ENCODE measurements around the gene NUDT8.
"Not testable (repeated sequence)": the region's sequence is repeated elsewhere in the genome, so short reads cannot be mapped to it uniquely, and the experiment has no call there.

Gene NUDT8

GRCh38 chr11:67641338-67642172, 11.8 kb upstream of the NUDT8 start:
- no peak for DNase-seq (ENCODE audit: low read depth)

- no peak for DNase-seq (ENCODE audit: low read depth)
Measured at GRCh38 chr11:67640758-67641337, 11.1 kb upstream of the NUDT8 start.

- peak; percentile 9 for DNase-seq (ENCODE audit: low read depth)
Measured at GRCh38 chr11:67640021-67640757, 10.5 kb upstream of the NUDT8 start.

- no peak for DNase-seq (ENCODE audit: low read depth)
Measured at GRCh38 chr11:67639438-67639859, 9.7 kb upstream of the NUDT8 start, which contains the start of gene TBX10. TSS of gene TBX10 (minus strand) at chr11:67639763. CDS start at chr11:67639472, 291 bp downstream.

GRCh38 chr11:67638535-67639437, 9.0 kb upstream of the NUDT8 start:
- no peak for DNase-seq (ENCODE audit: low read depth)

GRCh38 chr11:67637441-67637840, 7.7 kb upstream of the NUDT8 start:
- not testable (repeated sequence) for DNase-seq (ENCODE audit: low read depth)

- DNase-seq (ENCODE audit: low read depth), result no peak
Measured at GRCh38 chr11:67636962-67637361, 7.2 kb upstream of the NUDT8 start.

- DNase-seq (ENCODE audit: low read depth), result no peak
Measured at GRCh38 chr11:67635231-67635521, 5.4 kb upstream of the NUDT8 start.

GRCh38 chr11:67634366-67635230, 4.9 kb upstream of the NUDT8 start:
- DNase-seq (ENCODE audit: low read depth), result no peak

GRCh38 chr11:67633758-67634365, 4.1 kb upstream of the NUDT8 start:
- no peak for DNase-seq (ENCODE audit: low read depth)

GRCh38 chr11:67632982-67633755, 3.4 kb upstream of the NUDT8 start:
- no peak for DNase-seq (ENCODE audit: low read depth)

- no peak for DNase-seq (ENCODE audit: low read depth)
Measured at GRCh38 chr11:67632175-67632981, 2.6 kb upstream of the NUDT8 start.

GRCh38 chr11:67631853-67632174, 2.1 kb upstream of the NUDT8 start:
- DNase-seq (ENCODE audit: low read depth), result no peak

GRCh38 chr11:67631411-67631810, 1.7 kb upstream of the NUDT8 start:
- DNase-seq (ENCODE audit: low read depth), result no peak

GRCh38 chr11:67630943-67631331, 1.2 kb upstream of the NUDT8 start:
- DNase-seq (ENCODE audit: low read depth), result no peak

GRCh38 chr11:67630228-67630942, 648 bp upstream of the NUDT8 start:
- DNase-seq (ENCODE audit: low read depth), result peak; percentile 52

- DNase-seq (ENCODE audit: low read depth), result no peak
Measured at GRCh38 chr11:67628710-67629385, 889 bp downstream of the NUDT8 start.
